NCI-H774 (cell line): ENCODE results near the gene CPNE8.

ENCODE experiments used
- DNase-seq: peaks from one replicate; lab custom pipeline; 2025; lab: John Stamatoyannopoulos, UW

CPNE8 gene

DNA sequence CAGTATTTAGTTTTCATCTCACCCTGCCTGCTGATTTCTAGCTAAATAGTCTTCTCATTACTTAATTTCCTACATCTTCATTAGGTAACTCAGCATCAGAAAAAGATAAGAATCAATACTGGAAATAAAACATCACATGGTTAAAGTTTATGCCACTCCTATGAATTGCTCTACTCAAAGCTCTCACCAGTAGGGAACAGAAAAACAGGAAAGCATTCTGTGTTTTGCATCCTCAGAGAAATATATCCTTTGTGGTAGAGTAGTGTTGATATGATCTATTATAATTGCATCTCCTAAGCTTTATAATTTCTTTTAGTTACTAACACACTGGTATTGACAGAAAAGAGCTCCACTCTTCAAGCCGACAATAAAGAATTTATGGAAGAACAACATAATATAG lies 9.9 kb downstream of the CPNE8 start:
- DNase-seq, result no peak

- no peak for DNase-seq
These were observed 12.4 kb downstream of the CPNE8 start for GRCh38 chr12:38892976-38893375.

GRCh38 chr12:38892087-38892786 lies 13.2 kb downstream of the CPNE8 start:
- DNase-seq, result no peak

DNA sequence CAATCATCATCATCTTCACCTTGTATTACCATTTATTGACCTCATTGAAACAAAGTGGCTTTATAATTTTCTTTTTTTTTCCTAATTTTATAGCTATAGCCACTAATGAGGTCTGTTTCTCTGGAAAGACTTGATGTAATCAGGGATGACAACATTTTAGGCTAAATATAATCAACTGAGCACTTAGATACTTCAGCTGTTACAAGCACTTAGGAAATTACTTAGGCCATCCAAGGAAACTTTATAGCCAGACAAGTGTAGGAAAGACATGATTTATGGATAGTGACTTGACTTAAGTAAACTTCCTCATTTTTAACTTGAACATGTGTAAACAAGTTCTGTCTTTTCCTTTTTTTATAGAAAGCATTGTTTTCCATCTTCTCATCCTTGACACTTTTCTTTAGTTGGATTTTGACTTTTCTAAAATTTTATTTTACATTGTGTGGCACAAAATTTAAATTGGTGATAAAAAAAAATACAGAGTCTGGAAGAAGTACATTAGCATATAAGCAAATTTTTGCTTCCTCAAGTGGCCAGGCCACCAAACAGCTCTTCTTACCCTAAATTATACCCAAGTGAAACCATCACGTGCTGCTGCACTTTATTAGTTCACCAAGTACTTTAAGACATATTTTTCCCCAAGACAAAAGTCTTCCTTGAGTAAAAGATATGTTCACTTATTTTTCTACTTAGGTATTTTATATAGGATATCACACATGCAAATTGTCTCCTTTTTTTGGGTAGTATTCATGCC lies 15.1 kb downstream of the CPNE8 start:
- no peak for DNase-seq

GRCh38 chr12:38889297-38889815 lies 16.0 kb downstream of the CPNE8 start:
- no peak for DNase-seq

DNA sequence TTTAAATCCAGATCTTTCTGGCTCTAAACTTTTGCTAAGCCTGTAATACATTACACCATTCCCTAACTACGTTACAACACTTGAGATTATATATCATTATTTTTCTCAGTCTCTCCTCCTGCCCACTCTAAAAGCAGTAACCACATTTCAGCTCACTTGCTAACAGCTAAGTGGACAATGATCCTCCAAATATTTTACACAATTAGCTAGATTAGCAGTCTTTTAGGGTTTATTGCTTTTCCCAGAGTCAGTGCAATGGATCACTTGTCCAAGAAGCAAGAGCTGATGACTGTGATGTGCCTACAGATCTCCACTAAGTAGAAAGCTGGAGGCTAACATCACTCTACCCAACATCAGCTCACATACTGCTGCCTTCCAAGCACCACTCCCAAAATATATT lies 17.6 kb downstream of the CPNE8 start:
- no peak for DNase-seq

GRCh38 chr12:38886931-38887330 lies 18.5 kb downstream of the CPNE8 start:
- DNase-seq, result no peak

- no peak for DNase-seq
These were observed 19.3 kb downstream of the CPNE8 start for GRCh38 chr12:38886064-38886463.

DNA sequence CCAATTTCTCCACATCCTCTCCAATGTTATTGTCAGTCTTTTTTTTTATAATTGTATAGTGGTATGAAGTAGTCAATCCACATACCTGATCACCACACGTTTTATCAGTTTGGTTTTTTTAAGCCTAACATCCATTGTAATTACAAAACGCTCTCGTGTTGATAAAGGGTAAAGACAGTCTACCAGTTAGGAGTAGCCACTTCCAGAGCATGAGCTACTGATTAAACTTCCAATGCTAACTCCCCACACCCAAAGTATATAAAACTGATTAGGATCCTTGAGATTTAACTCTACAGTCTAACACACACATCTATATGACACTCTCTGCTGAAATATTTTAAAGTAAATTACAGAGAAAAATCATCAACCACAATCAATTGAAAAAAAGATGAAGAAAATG lies 20.7 kb downstream of the CPNE8 start:
- DNase-seq, result no peak

GRCh38 chr12:38883629-38884134 lies 21.7 kb downstream of the CPNE8 start:
- DNase-seq, result no peak

DNA sequence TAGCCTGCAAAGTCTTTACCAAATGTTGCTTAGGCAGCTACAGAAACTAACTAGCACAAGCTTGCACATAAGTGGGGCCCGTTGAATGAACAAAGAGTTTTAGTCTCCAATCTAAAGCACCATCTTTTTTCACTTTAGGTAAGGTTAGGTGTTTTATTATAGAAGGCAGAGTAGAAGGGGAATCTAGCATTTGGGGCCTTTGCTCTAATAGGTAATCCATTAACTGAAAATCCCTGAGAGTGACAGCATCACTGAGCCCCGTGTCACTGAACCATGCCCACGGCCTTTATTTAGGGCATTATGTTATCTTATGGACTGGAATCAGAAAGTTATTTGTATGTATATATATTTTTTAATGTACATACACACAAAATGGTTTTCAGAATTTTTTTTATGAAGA lies 25.1 kb downstream of the CPNE8 start:
- DNase-seq, result no peak

GRCh38 chr12:38878986-38879385 lies 26.4 kb downstream of the CPNE8 start:
- DNase-seq, result no peak

DNA sequence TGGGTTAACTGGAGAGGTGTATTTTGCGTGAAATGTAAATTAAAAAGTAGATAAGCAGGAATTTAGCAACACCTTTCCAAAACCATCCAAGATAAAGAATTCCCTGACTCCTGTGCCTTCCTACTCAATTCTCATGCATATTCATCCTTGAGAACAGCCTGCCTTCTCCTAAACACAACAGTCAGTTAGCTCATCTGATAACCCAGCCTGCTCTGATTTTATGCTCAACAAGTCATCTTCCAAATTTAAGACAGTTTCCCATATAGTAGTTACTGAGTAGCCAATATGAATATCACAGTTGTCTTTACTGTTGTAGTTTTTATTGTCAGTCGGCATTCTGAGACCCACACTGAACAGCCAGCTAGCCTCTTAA lies 27.1 kb downstream of the CPNE8 start:
- no peak for DNase-seq

DNA sequence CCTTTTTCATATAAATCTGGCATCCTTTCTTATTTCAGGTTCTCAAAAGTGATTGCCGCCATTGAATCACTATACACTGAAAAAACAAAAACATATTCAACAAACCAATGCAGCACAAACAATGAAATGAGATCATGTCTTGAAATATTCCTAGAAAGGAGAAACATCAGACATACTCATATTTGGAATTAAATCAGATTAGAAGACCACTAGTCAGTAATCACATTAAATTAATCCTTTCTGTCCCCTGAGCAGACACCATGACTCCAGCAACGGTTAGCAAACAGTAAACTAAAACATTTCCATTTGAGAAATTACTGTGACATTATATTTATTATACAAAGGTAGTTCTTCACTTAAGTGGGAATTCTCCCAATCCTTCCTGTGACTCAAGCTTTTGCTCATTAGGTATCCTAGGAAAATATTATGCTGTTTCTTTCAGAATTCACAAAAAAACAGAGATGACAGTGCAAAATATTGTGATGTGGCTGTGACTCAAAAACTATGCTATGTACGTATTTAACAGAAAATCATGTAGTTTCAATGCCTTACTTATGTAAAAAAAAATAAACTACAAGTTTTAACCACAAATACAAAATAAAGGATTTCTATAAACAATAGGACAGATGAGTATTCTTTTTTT lies 29.7 kb downstream of the CPNE8 start:
- DNase-seq, result no peak

DNA sequence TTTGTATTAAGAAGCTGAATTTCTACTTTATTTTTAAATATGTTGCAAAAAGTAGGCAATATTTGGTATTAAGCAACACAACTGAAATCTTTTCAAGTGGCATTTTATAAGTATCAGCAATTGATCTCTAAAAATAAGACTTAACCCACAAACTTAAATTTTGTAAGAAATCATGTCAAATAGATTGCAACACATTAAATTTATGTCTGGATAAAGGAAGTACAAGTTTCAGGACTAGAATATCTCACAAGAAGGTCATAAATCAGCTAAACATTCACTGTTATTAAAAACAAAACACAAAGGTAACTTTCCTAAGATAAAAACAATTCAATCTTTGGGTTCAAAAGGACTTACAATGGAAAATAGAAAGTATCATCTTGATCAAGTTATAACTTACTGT lies 32.8 kb downstream of the CPNE8 start:
- no peak for DNase-seq

- DNase-seq, result no peak
These were observed 33.2 kb downstream of the CPNE8 start for GRCh38 chr12:38872156-38872555.

DNA sequence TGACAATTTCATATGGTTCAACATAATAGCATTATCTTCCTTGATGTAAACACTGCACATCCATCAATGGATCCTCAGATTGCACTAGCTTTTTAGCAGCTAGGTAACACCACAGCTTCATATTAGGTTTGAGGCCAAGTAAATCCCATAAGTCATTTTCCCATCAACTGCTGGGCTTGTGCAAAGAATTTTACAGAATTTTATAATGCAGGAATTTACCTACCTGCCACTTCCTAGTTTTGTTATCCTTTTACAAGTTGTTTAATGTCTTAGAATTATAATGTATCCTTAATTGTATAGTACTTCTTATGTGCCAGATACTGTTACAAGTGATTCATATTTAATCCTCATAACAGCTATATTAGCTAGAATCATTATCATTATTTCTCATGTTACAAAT lies 36.4 kb downstream of the CPNE8 start:
- no peak for DNase-seq

- no peak for DNase-seq
These were observed 54.9 kb downstream of the CPNE8 start for GRCh38 chr12:38850461-38850860.

DNA sequence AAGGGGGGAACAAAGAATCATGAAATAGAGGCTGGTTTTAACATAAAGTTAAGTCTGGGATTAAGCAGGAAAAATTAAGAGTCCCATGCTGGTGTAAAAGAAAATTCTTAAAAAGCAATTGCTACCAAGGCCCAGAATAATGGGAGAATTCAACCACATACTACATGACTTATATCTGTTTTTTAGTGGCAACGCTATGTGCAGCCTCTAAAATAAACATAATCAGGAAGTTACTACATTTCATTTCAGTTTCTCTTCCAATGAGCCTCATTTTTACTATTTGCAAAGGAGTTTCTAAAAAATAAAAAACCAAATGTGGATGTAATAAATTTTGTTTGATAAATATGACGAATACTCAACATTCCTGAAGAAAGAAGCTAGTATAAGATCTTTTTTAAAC lies 58.1 kb downstream of the CPNE8 start:
- no peak for DNase-seq

- DNase-seq, result no peak
These were observed 61.1 kb downstream of the CPNE8 start for GRCh38 chr12:38844267-38844666.

GRCh38 chr12:38838056-38838850 lies 67.1 kb downstream of the CPNE8 start:
- no peak for DNase-seq

DNA sequence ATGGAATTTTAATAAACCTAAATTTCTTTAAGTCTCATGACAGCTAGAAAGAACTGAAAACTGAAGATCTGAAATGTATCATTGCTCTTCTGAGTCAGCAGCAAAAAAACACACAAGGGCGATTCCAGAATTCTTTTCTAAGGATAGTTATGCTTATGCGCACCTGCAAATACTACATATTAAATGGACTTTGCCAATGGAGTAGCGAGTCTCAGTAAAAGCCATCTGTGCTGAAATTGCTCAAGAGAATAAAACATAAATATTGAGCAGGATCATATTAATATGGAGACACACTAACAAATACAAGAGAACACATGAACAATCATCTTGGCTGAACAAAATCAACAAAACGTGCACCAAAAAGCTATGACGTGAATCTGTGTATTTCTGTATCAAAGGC lies 73.7 kb downstream of the CPNE8 start:
- DNase-seq, result no peak
